Measurements from ENCODE around the gene NLRP5. TPM values are rescaled to one million over a fixed set of nuclear protein-coding genes. Genes with fewer than 3 reads are reported as not detected.

Gene NLRP5
- total and polyA plus RNA-seq, 12 donors: not detected

DNA sequence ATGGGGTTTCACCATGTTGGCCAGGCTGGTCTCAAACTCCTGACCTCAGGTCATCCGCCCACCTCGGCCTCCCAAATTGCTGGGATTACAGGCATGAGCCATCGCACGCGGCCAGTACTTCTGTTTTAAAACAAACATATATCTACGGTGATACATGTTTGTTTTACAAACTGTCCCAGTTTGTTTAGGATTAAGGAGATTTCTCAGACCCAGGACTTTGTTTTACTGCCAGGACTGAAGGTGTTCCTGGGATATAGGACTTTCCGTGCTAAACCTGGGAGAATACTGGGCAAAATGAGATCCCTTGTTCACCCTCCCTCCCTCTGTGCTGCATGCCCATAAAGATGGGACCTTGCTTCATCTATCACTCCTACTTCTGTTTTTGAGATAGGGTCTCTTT lies 30.1 kb upstream of the NLRP5 start:
- H3K4me3 ChIP-seq: no peak overlapping the region
- TF ChIP-seq, protein P1, sequence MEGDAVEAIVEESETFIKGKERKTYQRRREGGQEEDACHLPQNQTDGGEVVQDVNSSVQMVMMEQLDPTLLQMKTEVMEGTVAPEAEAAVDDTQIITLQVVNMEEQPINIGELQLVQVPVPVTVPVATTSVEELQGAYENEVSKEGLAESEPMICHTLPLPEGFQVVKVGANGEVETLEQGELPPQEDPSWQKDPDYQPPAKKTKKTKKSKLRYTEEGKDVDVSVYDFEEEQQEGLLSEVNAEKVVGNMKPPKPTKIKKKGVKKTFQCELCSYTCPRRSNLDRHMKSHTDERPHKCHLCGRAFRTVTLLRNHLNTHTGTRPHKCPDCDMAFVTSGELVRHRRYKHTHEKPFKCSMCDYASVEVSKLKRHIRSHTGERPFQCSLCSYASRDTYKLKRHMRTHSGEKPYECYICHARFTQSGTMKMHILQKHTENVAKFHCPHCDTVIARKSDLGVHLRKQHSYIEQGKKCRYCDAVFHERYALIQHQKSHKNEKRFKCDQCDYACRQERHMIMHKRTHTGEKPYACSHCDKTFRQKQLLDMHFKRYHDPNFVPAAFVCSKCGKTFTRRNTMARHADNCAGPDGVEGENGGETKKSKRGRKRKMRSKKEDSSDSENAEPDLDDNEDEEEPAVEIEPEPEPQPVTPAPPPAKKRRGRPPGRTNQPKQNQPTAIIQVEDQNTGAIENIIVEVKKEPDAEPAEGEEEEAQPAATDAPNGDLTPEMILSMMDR (IDR thresholded peaks at IDR 0.05): no peak
- H3K36me3 ChIP-seq: no peaks in the 10 kb centered on the region
- no peak for ATAC-seq
- WGBS, 2 donors: 90 to 93% methylated on average over 7 of the region's 7 CpGs
- H3K27me3 ChIP-seq: peaks cover 0 to 3% (median 0%) of the 10 kb centered on the region in 7 donors
- intact Hi-C loops (cut with DNase I): no loop called here
- H3K9me3 ChIP-seq: peaks cover 0 to 25% (median 0%) of the 10 kb centered on the region in 11 donors
- H3K4me1 ChIP-seq: no peaks in the 10 kb centered on the region
- H3K27ac ChIP-seq: no peak overlapping the region
- DNase-seq: no peak

DNA sequence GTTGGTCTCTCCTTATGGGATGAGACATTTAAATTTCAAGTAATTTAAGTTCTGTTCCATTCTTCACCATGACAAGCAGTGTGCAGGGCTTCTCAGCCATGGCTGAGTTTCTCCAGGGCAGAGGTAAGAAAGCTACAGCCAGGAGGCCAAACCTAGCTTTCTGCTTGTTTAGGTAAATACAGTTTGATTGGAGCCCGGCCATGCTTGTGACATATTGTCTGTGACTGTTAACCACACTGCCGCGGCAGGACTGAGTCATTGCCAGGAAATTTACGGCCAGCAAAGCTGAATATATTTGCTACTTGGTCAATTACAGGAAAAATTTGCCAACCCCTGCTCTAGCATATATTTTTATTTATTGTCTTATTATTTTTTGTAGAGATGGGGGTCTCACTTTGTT lies 28.2 kb upstream of the NLRP5 start:
- WGBS, 2 donors: 67 to 80% methylated on average over 4 of the region's 4 CpGs

DNA sequence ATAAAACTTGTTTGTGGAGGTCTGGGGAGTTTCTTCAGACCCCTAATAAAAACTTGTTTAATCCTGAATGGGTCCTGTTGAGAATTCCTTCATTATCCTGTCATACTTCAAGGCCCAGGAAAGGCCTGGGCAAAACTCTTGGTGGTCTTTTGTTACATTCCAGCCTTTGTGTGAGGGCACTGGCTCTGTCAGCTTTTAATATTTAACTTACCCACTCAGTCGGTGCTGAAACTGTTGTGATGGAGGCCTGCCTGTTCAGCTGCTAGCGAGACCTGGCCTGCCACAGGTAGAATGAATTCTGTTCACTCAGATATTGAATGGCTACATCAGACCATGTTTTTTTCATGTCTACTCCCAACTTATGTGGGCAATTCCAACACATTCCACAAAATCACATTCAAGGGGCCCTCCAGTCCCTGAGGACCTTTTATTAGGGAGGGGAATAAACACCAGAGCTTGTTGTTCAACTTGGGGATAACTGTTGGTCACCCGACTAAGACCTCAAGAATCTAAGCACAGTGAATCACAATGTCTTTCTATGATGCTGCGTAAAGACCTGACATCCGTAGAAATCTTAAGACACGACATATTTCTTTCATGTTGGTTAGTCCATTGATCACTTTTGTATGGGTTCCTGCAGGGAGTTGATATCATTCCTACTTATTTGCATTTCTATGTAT lies 26.4 kb upstream of the NLRP5 start:
- no peak overlapping the region for H3K4me3 ChIP-seq
- TF ChIP-seq, protein P1 (IDR thresholded peaks at IDR 0.05): no peak

More for the DNA sequence above, 28.2 kb upstream of the NLRP5 start:
- H3K4me3 ChIP-seq: no peak overlapping the region
- no peak for DNase-seq
- H3K27ac ChIP-seq: no peak overlapping the region
- TF ChIP-seq, protein P1 (IDR thresholded peaks at IDR 0.05): no peak
- H3K27me3 ChIP-seq: no peaks in the 10 kb centered on the region
- H3K4me1 ChIP-seq: no peaks in the 10 kb centered on the region
- intact Hi-C loops (cut with DNase I): no loop called here
- H3K36me3 ChIP-seq: no peaks in the 10 kb centered on the region
- ATAC-seq: no peak
- peaks cover 0 to 21% (median 0%) of the 10 kb centered on the region in 11 donors for H3K9me3 ChIP-seq

DNA sequence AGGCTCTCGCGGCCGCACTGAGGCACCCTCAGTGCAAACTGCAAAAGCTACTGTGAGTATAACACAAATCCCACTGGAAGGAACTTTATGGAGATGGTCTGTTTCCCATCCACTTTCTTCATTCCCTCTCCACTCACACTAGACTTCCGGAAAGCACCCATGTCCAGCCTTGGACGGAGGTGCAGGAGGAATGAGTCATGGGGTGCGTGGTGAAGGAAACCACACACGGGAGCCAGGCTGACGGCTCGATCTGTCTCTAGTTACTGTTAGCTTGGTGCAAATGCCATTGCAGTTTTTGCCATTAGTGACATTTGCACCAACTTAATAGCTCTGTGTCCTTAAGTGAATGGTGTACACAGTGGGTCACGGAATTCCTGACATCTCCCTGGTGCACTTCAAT lies 24.4 kb upstream of the NLRP5 start:
- WGBS, 2 donors: 91 to 92% methylated on average over 10 of the region's 10 CpGs
- no peaks in the 10 kb centered on the region for H3K36me3 ChIP-seq
- intact Hi-C loops (cut with DNase I): no loop called here

More for the DNA sequence above, 26.4 kb upstream of the NLRP5 start:
- Histone ChIP-seq H3K27me3 (no peaks in the 10 kb centered on the region), H3K27ac (no peak overlapping the region), H3K9me3 (peaks cover 0 to 19% (median 0%) of the 10 kb centered on the region in 11 donors), H3K36me3 (no peaks in the 10 kb centered on the region), H3K4me1 (no peaks in the 10 kb centered on the region)
- intact Hi-C loops (cut with DNase I): no loop called here
- no peak for ATAC-seq
- 78 to 85% methylated on average over 6 of the region's 6 CpGs for WGBS, 2 donors
- DNase-seq: no peak

More for the DNA sequence above, 24.4 kb upstream of the NLRP5 start:
- Histone ChIP-seq H3K4me1 (no peaks in the 10 kb centered on the region), H3K4me3 (no peak overlapping the region), H3K9me3 (peaks cover 0 to 19% (median 0%) of the 10 kb centered on the region in 11 donors), H3K27ac (no peak overlapping the region), H3K27me3 (no peaks in the 10 kb centered on the region)
- ATAC-seq: no peak
- TF ChIP-seq, protein P1 (IDR thresholded peaks at IDR 0.05): no peak
- no peak for DNase-seq

All from heart right ventricle (tissue), 16 donors.